Gastroesophageal sphincter (tissue), 4 donors: ENCODE data around the gene INSR. TPM values are rescaled to one million over a fixed set of nuclear protein-coding genes. Genes with fewer than 3 reads are reported as not detected.
A peak's percentile ranks its signal among the peaks of the same experiment; 100 is the strongest.

Source experiments
- ATAC-seq: fragments of 150-250 bp; one replicate; pipeline ENCODE4 v1.9.1; 2016; ENCODE audit warnings: mild to moderate bottlenecking, moderate library complexity
- H3K27ac ChIP-seq, 4 donors: fragments of 200-600 bp; sonication (generic) in 3 of 4; 1 replicate in 3 of 4; 2 replicates in 1 of 4; pipeline ENCODE4 v1.5.1; 2016 to 2019
- H3K27me3 ChIP-seq: fragments of 200-600 bp; sonication (generic); one replicate; pipeline ENCODE4 v1.5.1; 2019
- H3K36me3 ChIP-seq, 2 donors: fragments of 200-600 bp; sonication (generic); one replicate each; pipeline ENCODE4 v1.5.1; 2019; ENCODE audit warnings: control low read depth in 1 of 2
- H3K4me1 ChIP-seq, 3 donors: fragments of 200-600 bp; sonication (generic); 1 replicate in 2 of 3; 2 replicates in 1 of 3; pipeline ENCODE4 v1.5.1; 2016 to 2019; ENCODE audit warnings: control low read depth in 2 of 3
- H3K4me3 ChIP-seq, 2 donors: fragments of 200-600 bp; sonication (generic); one replicate each; pipeline ENCODE4 v1.5.1; 2019; ENCODE audit warnings: mild to moderate bottlenecking in 1 of 2, moderate library complexity in 1 of 2
- H3K9me3 ChIP-seq, 3 donors: fragments of 200-600 bp; sonication (generic); one replicate each; pipeline ENCODE4 v1.5.1; 2017 to 2019; ENCODE audit warnings: control low read depth in 2 of 3
- EP300 ChIP-seq: sonication (generic); formaldehyde crosslinking; IDR thresholded peaks from one replicate; pipeline ENCODE4 v1.6.1; 2017; ENCODE audit warnings: antibody characterized with exemption, mild to moderate bottlenecking
- POLR2A ChIP-seq, 2 donors: fragments of 450-650 bp; IDR thresholded peaks; one replicate each; pipeline ENCODE4 v1.6.1; 2017; ENCODE audit warnings: antibody characterized with exemption in 2 of 2, mild to moderate bottlenecking in 2 of 2, moderate library complexity in 1 of 2
- POLR2AphosphoS5 ChIP-seq: sonication (generic); formaldehyde crosslinking; IDR thresholded peaks from one replicate; pipeline ENCODE4 v1.6.1; 2017; ENCODE audit warnings: antibody characterized with exemption
- WGBS, 2 donors: methylation state at CpG; one replicate each; pipeline ENCODE4 v1.1.5; 2018; ENCODE audit warnings: low coverage in 1 of 2; 5-methylcytosine and 5-hydroxymethylcytosine counted together
- total RNA-seq, 4 donors: library from RNA; depleted of rRNA; stranded (reverse); fragments of >200 nt; gene quantifications; one replicate each; pipeline ENCODE4 v1.1.0, GENCODE V29; 2016
- TF ChIP-seq, protein P1 (sequence below), 4 experiments: fragments of 200-600 bp in 2 of 4; fragments of 450-650 bp in 2 of 4; sonication (generic) in 1 of 4; IDR thresholded peaks; one replicate each; pipeline ENCODE4 v1.5.1; 2017 to 2019; ENCODE audit warnings: antibody characterized with exemption in 4 of 4, mild to moderate bottlenecking in 2 of 4, moderate library complexity in 2 of 4

INSR gene
- total RNA-seq, 4 donors from 2014 or later = 67.6 to 95.6 (median 81.2) TPM

DNA sequence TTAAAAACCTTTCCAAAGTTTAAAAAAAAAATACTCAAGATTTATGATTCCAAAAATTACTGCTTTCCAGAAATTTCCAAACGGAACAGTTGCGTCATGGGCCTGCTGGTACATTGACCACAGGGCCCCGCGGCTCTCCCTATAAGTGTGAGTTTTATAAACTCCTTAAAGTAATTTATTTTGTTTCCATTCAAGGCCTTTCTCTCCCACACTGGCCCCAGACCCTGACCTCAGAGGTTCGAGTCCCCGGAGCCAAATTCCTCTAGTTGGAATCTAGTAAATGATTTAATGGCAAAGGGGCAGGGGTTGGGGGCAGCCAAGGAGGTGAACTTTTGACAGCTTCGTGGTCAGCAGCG is 97.5 kb downstream of the INSR start:
- Histone ChIP-seq H3K9me3 (no peaks in the 10 kb centered on the region), H3K27ac (peak overlapping the region; percentile 48 to 96 (median 88)), H3K4me1 (peaks cover 0 to 34% (median 7%) of the 10 kb centered on the region in 3 donors), H3K36me3 (no peaks in the 10 kb centered on the region), H3K27me3 (no peaks in the 10 kb centered on the region), H3K4me3 (peak overlapping the region in 1 of 2 donors; percentile 75)
- 32 to 62% methylated on average over 4 to 8 of the region's 8 CpGs for WGBS, 2 donors
- no peak for TF ChIP-seq EP300
- no peak for TF ChIP-seq POLR2A (IDR thresholded peaks at IDR 0.05)
- TF ChIP-seq, protein P1, sequence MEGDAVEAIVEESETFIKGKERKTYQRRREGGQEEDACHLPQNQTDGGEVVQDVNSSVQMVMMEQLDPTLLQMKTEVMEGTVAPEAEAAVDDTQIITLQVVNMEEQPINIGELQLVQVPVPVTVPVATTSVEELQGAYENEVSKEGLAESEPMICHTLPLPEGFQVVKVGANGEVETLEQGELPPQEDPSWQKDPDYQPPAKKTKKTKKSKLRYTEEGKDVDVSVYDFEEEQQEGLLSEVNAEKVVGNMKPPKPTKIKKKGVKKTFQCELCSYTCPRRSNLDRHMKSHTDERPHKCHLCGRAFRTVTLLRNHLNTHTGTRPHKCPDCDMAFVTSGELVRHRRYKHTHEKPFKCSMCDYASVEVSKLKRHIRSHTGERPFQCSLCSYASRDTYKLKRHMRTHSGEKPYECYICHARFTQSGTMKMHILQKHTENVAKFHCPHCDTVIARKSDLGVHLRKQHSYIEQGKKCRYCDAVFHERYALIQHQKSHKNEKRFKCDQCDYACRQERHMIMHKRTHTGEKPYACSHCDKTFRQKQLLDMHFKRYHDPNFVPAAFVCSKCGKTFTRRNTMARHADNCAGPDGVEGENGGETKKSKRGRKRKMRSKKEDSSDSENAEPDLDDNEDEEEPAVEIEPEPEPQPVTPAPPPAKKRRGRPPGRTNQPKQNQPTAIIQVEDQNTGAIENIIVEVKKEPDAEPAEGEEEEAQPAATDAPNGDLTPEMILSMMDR (IDR thresholded peaks at IDR 0.05) = no peak
- no peak for TF ChIP-seq POLR2AphosphoS5
- no peak for ATAC-seq

DNA sequence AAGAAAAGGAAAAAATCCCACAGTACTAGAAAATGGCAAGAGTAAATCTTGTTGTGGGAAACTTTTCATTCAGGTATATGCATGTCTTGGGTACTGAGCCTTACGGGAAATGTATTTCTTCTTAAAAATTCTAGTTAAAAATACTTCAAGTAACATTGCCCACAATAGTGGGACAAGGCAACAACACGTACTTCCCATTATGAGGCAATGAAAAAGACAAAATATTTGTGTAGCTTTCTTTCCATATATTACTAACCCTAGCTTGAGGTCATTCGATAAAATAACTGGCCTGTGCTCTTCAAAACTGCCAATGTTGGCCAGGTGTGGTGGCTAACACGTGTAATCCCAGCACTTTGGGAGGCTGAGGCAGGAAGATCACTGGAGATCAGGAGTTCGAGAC is 99.2 kb downstream of the INSR start:
- whole genome bisulfite sequencing, 2 donors = 93 to 97% methylated on average over 4 to 5 of the region's 5 CpGs
- no peaks in the 10 kb centered on the region for H3K27me3 ChIP-seq
- peaks cover 0 to 35% (median 7%) of the 10 kb centered on the region in 3 donors for H3K4me1 ChIP-seq
- no peak overlapping the region for H3K4me3 ChIP-seq
- no peaks in the 10 kb centered on the region for H3K9me3 ChIP-seq
- ATAC-seq = no peak
- H3K27ac ChIP-seq = no peak overlapping the region
- no peak for TF ChIP-seq EP300
- TF ChIP-seq, protein P1 (IDR thresholded peaks at IDR 0.05) = no peak
- no peak for TF ChIP-seq POLR2AphosphoS5
- no peak for TF ChIP-seq POLR2A (IDR thresholded peaks at IDR 0.05)
- no peaks in the 10 kb centered on the region for H3K36me3 ChIP-seq

DNA sequence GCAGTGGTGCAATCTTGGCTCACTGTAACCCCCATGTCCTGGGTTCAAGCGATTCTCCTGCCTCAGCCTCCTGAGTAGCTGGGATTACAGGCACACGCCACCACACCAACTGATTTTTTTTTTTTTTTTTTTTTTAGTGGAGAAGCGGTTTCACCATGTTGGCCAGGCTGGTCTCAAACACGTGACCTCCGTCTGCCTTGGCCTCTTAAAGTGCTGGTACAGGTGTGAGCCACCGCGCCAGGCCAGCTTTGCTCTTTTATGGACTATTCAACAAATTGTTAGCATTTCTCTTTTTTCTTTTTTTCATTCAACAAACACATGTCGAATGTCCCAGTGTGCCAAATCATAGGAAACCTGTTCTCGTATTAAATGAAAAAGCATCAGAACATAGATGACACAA is 99.6 kb downstream of the INSR start:
- no peak overlapping the region for H3K27ac ChIP-seq
- H3K4me3 ChIP-seq = no peak overlapping the region
- TF ChIP-seq EP300 = no peak
- 65 to 92% methylated on average over 2 to 9 of the region's 9 CpGs for WGBS, 2 donors
- ATAC-seq = no peak
- no peaks in the 10 kb centered on the region for H3K27me3 ChIP-seq
- no peaks in the 10 kb centered on the region for H3K36me3 ChIP-seq
- H3K9me3 ChIP-seq = no peaks in the 10 kb centered on the region
- H3K4me1 ChIP-seq = peaks cover 0 to 30% (median 7%) of the 10 kb centered on the region in 3 donors

DNA sequence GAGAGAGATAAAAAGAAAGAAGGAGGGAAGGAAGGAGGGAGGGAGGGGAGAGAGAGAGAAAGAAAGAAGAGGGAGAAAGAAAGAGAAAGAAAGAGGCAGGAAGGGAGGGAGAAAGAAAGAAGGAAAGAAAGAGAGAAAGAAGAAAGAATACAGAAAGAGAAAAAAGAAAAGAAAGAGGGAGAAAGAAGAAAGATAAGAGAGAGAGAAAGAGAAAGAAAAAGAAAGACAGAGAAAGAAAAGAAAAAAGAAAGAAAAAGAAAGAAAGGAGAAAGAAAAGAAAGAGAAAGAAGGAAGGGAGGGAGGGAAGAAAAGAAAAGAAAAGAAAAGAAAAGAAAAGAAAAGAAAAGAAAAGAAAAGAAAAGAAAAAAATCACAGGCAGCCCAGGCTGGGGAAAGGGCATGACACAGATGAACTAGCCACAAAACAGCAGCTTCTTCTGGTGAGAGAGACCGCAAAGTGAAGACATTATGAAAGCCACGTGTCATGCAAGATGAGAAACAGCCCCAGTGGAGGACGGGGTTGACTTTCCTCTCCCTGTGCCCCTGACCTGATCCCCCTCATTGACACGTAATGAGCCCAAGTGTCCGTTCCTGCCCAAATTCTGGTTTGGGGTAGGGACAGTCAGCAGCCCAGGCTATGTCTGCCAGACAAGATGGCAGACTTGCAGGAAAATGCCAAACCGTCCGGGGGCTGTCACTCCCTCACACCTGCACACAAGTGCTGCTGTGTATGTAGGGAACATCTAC is 102.1 kb downstream of the INSR start:
- Histone ChIP-seq H3K4me1 (peaks cover 0 to 24% (median 5%) of the 10 kb centered on the region in 3 donors), H3K36me3 (no peaks in the 10 kb centered on the region), H3K9me3 (no peaks in the 10 kb centered on the region), H3K4me3 (no peak overlapping the region), H3K27me3 (no peaks in the 10 kb centered on the region), H3K27ac (no peak overlapping the region)
- 65 to 82% methylated on average over 7 of the region's 7 CpGs for WGBS, 2 donors
- no peak for ATAC-seq
- TF ChIP-seq EP300 = no peak
- TF ChIP-seq POLR2A (IDR thresholded peaks at IDR 0.05) = no peak
- TF ChIP-seq, protein P1 (IDR thresholded peaks at IDR 0.05) = no peak
- no peak for TF ChIP-seq POLR2AphosphoS5

DNA sequence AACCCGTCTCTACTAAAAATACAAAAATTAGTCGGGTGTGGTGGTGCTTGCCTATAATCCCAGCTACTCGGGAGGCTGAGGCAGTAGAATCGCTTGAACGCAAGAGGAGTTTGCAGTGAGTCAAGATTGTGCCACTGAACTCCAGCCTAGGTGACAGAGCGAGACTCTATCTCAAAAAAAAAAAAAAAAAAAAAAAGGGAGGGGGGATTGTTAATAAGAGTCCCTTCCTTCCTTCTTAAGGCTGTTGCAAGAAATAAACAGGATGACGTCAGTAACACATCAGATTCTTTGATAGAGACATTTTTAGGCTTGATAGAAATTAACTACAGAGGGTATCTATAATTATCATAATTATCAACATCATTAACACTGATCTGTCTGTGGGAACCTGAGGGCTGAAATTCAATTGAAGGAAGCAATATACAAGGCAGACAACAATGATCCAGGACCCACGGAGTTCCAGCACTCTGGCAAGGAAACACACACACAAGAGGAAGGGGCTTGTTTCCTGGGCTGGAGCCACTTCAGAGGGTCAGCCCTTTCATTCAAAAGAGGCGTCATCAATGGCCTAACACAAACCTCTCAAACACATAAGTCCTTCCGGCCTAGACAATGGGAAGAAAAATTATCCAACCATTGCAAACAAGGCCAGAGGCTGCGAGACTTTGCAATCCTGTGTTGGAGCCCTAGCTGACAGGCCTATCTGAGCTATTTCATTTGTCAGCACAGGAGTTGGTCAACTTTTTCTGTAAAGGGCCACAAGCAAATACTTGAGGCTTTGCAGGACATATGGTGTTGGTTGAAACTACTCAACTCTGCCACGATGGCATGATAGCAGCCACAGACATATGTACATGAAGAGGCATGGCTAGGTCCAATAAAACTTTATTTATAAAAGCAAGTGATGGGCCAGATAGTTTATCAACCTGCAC is 105.2 kb downstream of the INSR start:
- peak; percentile 70 for ATAC-seq
- H3K4me1 ChIP-seq = peaks cover 0 to 17% (median 0%) of the 10 kb centered on the region in 3 donors
- peaks cover 0 to 4% of the 10 kb centered on the region in 2 donors for H3K36me3 ChIP-seq
- H3K27me3 ChIP-seq = no peaks in the 10 kb centered on the region
- H3K27ac ChIP-seq = no peak overlapping the region
- H3K9me3 ChIP-seq = no peaks in the 10 kb centered on the region
- H3K4me3 ChIP-seq = no peak overlapping the region
- TF ChIP-seq POLR2A (IDR thresholded peaks at IDR 0.05) (no peak), EP300 (no peak), POLR2AphosphoS5 (no peak)
- TF ChIP-seq, protein P1 (IDR thresholded peaks at IDR 0.05) = no peak
- 79 to 85% methylated on average over 4 to 10 of the region's 12 CpGs for WGBS, 2 donors
